Posterior vena cava (tissue), 2 donors: Measurements from ENCODE around the gene PRDM16. TPM values are rescaled to one million over a fixed set of nuclear protein-coding genes. Genes with fewer than 3 reads are reported as not detected.

Experiments
- DNase-seq: peaks from one replicate; pipeline ENCODE4 v3.0.0-alpha.2; 2020; ENCODE audit warnings: low spot score
- intact Hi-C, 2 donors: fragments of 100-400 bp; cut with DNase I; formaldehyde crosslinking; loops; one replicate each; pipeline versions ENCODE4 v1.14.1 to v1.14.2; 2022 to 2023
- total RNA-seq, 2 donors: library from RNA; stranded (reverse); fragmentation: NEBNext Ultra II Directional; extraction: Animal tissue kit (Norgen Biotek cat#: 25700); gene quantifications; one replicate each; pipeline ENCODE4 v1.2.1, GENCODE V29; 2021
- donor health status: DM: yes; HTN: yes; CAD: no.
- donor health status: DM: yes; HTN: yes; CAD: no.

The PRDM16 gene
- total RNA-seq, 2 donors from 2014 or later = 15.8 to 21.1 TPM

DNA sequence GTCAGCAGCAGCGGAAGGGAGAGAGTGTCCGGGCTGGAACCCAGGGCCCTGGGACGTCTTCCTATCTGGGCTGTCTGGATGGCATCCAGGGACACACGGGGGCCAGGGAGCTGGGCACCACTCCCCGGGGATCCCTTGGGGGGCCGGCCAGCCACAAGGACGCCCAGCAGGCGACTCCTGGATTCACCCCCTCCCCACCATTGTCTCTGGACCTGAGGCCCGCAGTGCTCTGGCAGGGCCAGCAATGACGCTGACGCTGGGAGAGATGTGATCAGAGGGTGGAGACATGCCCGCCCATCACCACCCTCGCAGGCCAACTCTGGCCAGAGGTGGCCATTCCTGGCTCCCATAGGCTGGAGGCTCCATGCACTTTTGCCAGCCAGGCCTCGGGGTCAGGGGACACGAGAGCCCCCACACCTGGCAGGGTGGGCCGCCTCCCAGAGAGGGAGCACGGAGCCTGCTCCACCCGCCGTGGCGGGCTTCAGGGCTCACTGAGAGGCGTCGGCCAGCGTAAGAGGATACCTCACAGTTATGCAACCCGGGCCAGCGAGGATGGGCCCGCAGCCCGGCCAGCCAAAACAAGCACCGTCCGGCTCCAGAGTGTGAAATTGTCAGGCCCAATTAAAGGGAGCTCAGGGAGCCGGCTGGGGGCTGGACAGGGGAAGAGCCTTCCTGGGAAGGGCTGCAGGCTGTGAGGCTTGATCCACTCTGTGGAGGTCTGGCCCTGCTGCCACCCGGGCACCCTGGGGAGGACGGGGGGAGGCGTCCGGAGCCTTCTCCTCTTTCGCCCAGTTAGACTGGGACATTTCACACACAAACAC, 37.4 kb upstream of the PRDM16 start:
- intact Hi-C loops = no loop called here
- DNase-seq = peak; percentile 92

GRCh38 chr1:3032371-3033039, 36.5 kb upstream of the PRDM16 start:
- intact Hi-C loops = no loop called here
- peak; percentile 78 for DNase-seq

GRCh38 chr1:3033040-3033789, 35.8 kb upstream of the PRDM16 start:
- DNase-seq = peak; percentile 28
- intact Hi-C loops = no loop called here

GRCh38 chr1:3033790-3034090, 35.3 kb upstream of the PRDM16 start:
- intact Hi-C loops = no loop called here
- peak; percentile 9 for DNase-seq

- peak; percentile 46 for DNase-seq
- intact Hi-C loops = no loop called here
Observed at GRCh38 chr1:3034162-3034561, 34.8 kb upstream of the PRDM16 start.

- intact Hi-C loops = no loop called here
- peak; percentile 90 for DNase-seq
Observed at GRCh38 chr1:3034728-3035562, 34.1 kb upstream of the PRDM16 start.

DNA sequence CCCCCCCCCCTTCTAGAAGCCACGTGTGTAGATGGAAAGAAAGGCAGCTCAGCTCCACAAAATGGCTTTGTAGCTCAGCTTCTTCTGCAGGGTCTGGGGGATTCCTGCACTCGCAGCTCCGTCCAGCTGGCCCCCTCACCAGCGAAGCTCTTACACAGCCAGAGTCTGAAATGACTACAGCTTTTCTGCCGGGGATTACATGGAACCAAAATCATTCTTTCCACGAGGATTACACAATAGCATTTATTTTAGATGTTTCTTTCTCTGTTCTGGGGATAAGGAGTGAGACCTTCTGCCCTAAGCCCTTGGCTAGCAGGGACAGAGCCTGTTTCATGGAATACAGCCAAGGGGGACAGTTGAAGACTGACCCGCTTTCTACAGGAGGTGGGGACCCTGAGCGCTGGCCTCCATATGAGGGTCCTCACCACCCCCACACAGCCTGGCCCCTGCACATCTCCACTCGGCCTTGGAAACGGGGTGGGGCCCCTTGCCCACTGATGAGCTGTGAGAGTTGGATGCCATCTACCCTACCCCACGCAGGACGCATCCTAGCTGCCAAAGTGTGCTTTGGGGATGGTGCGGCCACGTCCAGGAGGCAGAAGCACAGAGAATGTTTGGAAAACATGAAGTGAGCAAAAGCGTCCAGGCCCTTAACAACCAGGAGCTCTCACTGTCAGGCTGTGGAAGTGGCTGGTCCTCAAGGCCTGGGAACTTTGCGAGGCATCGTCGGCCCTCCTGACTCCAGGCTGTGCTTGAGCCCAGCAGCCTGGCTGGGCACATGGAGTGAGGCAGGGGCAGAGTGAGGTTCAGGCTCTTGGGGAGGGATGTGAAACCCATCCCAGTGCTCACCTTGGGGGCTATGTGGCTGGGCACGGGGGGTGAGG, 33.2 kb upstream of the PRDM16 start:
- intact Hi-C loops = loop anchor here in 1 of 2 donors (1.0 kb wide), 1 partner anchor 22 kb away; no protein-coding TSS in a partner anchor
- DNase-seq = peak; percentile 62

GRCh38 chr1:3036447-3037280, 32.3 kb upstream of the PRDM16 start:
- DNase-seq = peak; percentile 62
- intact Hi-C loops = loop anchor here in 1 of 2 donors (1.0 kb wide), 1 partner anchor 22 kb away; no protein-coding TSS in a partner anchor

DNA sequence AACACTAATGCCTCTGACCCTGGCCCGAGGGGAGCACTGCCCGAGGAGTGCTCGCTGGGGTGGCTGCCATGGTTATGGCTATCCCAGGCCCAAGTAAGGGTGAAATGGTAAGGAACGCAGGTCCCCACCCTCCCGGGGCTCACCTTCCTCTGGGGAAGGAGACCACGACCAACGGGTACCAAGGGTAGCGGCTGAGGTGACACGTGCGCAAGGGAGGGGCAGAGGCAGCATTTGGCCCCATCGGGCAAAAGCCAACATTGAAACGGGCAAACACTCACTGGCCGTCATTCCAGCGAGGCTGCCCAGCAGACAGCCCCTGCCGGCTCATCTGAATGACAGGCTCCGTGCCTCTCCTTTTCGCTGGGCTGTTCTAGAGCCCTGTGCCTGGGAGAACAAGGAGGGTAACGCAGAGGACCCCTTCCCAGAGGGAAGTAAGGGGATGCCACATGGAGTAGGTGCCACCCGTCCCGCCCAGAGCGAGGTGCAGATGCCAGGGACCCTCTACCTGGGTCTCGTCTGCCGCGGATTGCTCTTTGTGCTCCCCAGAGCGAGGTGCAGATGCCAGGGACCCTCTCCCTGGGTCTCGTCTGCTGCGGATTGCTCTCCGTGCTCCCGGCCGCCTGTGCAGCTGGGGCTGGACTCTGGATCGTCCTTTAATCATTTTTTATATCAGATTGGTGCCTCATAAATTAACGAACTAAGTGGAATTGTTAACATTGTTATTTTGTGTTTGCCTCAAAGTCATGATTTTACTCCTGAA, 31.5 kb upstream of the PRDM16 start:
- peak; percentile 52 for DNase-seq

GRCh38 chr1:3038113-3038551, 30.9 kb upstream of the PRDM16 start:
- peak; percentile 68 for DNase-seq
- intact Hi-C loops = no loop called here

More for the DNA sequence above, 31.5 kb upstream of the PRDM16 start:
- intact Hi-C loops = no loop called here

- DNase-seq = peak; percentile 66
- intact Hi-C loops = no loop called here
Observed at GRCh38 chr1:3038571-3039181, 30.3 kb upstream of the PRDM16 start.

GRCh38 chr1:3040004-3040403, 29.0 kb upstream of the PRDM16 start:
- intact Hi-C loops = no loop called here
- DNase-seq = peak; percentile 61

GRCh38 chr1:3042481-3042880, 26.5 kb upstream of the PRDM16 start:
- peak; percentile 46 for DNase-seq
- intact Hi-C loops = no loop called here

DNA sequence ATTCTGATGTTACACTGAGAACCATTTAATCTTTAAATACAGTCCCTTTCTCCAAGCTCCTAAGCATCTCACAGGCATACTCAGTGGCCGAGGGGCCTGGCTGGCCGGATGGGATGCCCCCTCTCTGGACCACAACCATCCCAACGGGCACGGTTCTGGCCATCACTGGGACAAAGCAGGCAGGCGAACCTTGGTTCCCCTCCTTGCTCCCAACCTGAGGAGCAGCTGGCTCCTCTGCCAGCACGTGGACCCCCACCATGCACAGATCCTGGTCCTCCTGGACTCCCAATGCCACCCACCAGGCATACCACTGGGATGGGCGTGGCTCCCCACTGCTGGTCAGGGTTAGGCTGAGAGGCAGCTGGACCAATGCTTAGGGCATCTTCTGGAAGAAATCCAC, 19.8 kb upstream of the PRDM16 start:
- intact Hi-C loops = no loop called here
- DNase-seq = peak; percentile 34

GRCh38 chr1:3049905-3050304, 19.1 kb upstream of the PRDM16 start:
- intact Hi-C loops = loop anchor here in 1 of 2 donors (10.0 kb wide), 1 partner anchor 135 kb away; no protein-coding TSS in a partner anchor
- peak; percentile 75 for DNase-seq

GRCh38 chr1:3050603-3051002, 18.4 kb upstream of the PRDM16 start:
- intact Hi-C loops = loop anchor here (1.0 to 10.0 kb wide), 2 partner anchors 26 to 136 kb away; no protein-coding TSS in a partner anchor
- peak; percentile 5 for DNase-seq
